Trophoblast cell (in vitro differentiated cells and primary cell): Measurements from ENCODE around the gene FAM219A.

Experiments used
- DNase-seq, 2 donors: peaks; one replicate each; pipeline ENCODE4 v3.0.0-alpha.2; 2016
- H2AFZ ChIP-seq: 2 replicates; pipeline ENCODE4 v1.6.1; 2013; ENCODE audit warnings: low read length, moderate library complexity, mild to moderate bottlenecking; ENCODE audit not compliant: insufficient read depth, poor library complexity
- H2AK5ac ChIP-seq: 2 replicates; pipeline ENCODE4 v1.6.1; 2013; ENCODE audit warnings: mild to moderate bottlenecking, low read length
- H2BK120ac ChIP-seq: 2 replicates; pipeline ENCODE4 v1.6.1; 2013; ENCODE audit warnings: low read length, mild to moderate bottlenecking, moderate library complexity; ENCODE audit not compliant: insufficient read depth, poor library complexity
- H2BK12ac ChIP-seq: 2 replicates; pipeline ENCODE4 v1.6.1; 2013; ENCODE audit warnings: mild to moderate bottlenecking, low read length, moderate library complexity
- H2BK5ac ChIP-seq: 2 replicates; pipeline ENCODE4 v1.6.1; 2013; ENCODE audit warnings: low read length, low read depth, moderate library complexity, mild to moderate bottlenecking; ENCODE audit not compliant: poor library complexity
- H3K14ac ChIP-seq: 2 replicates; pipeline ENCODE4 v1.6.1; 2013; ENCODE audit warnings: mild to moderate bottlenecking, low read length
- H3K18ac ChIP-seq: 2 replicates; pipeline ENCODE4 v1.6.1; 2013; ENCODE audit warnings: mild to moderate bottlenecking, low read length
- H3K23ac ChIP-seq: 2 replicates; pipeline ENCODE4 v1.6.1; 2013; ENCODE audit warnings: low read length
- H3K27ac ChIP-seq: 2 replicates; pipeline ENCODE4 v1.5.1; 2013; ENCODE audit warnings: low read depth, mild to moderate bottlenecking, inconsistent platforms, low read length, moderate library complexity
- H3K27me3 ChIP-seq: 2 replicates; pipeline ENCODE4 v1.6.1; 2013; ENCODE audit warnings: inconsistent platforms, mild to moderate bottlenecking, low read length, moderate library complexity; ENCODE audit not compliant: insufficient read depth
- H3K36me3 ChIP-seq, 2 experiments: 1 replicate in 1 of 2; 2 replicates in 1 of 2; pipeline ENCODE4 v1.6.1; 2013; ENCODE audit warnings: low read length in 2 of 2, mild to moderate bottlenecking in 2 of 2, moderate library complexity in 1 of 2; ENCODE audit not compliant: insufficient read depth in 2 of 2, control insufficient read depth in 1 of 2
- H3K4ac ChIP-seq: 2 replicates; pipeline ENCODE4 v1.6.1; 2013; ENCODE audit warnings: low read depth, mild to moderate bottlenecking, low read length, moderate library complexity
- H3K4me1 ChIP-seq, 2 experiments: 1 replicate in 1 of 2; 2 replicates in 1 of 2; pipeline ENCODE4 v1.6.1; 2013; ENCODE audit warnings: low read length in 2 of 2, mild to moderate bottlenecking in 2 of 2, moderate library complexity in 1 of 2; ENCODE audit not compliant: insufficient read depth in 2 of 2, control insufficient read depth in 1 of 2
- H3K4me2 ChIP-seq: 2 replicates; pipeline ENCODE4 v1.6.1; 2013; ENCODE audit warnings: inconsistent platforms, mild to moderate bottlenecking, low read length, moderate library complexity
- H3K4me3 ChIP-seq: 2 replicates; pipeline ENCODE4 v1.5.1; 2013; ENCODE audit warnings: mild to moderate bottlenecking, low read depth, low read length, inconsistent platforms
- H3K79me1 ChIP-seq: one replicate; pipeline ENCODE4 v1.6.1; 2013; ENCODE audit warnings: low read length
- H3K79me2 ChIP-seq: 2 replicates; pipeline ENCODE4 v1.6.1; 2013; ENCODE audit warnings: low read length, mild to moderate bottlenecking; ENCODE audit not compliant: control insufficient read depth, insufficient read depth, poor library complexity
- H3K9ac ChIP-seq: 2 replicates; pipeline ENCODE4 v1.6.1; 2013; ENCODE audit warnings: mild to moderate bottlenecking, low read length
- H3K9me3 ChIP-seq: 2 replicates; pipeline ENCODE4 v1.6.1; 2013; ENCODE audit warnings: low read depth, mild to moderate bottlenecking, control low read depth, inconsistent platforms, low read length; ENCODE audit not compliant: insufficient read depth
- H4K12ac ChIP-seq: 2 replicates; pipeline ENCODE4 v1.6.1; 2013; ENCODE audit warnings: low read depth, mild to moderate bottlenecking, low read length, moderate library complexity
- H4K8ac ChIP-seq: 2 replicates; pipeline ENCODE4 v1.6.1; 2013; ENCODE audit warnings: low read depth, mild to moderate bottlenecking, low read length, moderate library complexity
- H4K91ac ChIP-seq: one replicate; pipeline ENCODE4 v1.6.1; 2013; ENCODE audit warnings: low read depth, mild to moderate bottlenecking, low read length, moderate library complexity
- WGBS: extraction: QIAGEN DNeasy Blood & Tissue Kit; methylation state at CpG from one replicate; pipeline ENCODE4 v1.1.7; 2013; ENCODE audit warnings: missing lambda C conversion rate; ENCODE audit not compliant: insufficient read length, insufficient coverage; ENCODE audit errors: extremely low coverage; 5-methylcytosine and 5-hydroxymethylcytosine counted together

The FAM219A gene

DNA sequence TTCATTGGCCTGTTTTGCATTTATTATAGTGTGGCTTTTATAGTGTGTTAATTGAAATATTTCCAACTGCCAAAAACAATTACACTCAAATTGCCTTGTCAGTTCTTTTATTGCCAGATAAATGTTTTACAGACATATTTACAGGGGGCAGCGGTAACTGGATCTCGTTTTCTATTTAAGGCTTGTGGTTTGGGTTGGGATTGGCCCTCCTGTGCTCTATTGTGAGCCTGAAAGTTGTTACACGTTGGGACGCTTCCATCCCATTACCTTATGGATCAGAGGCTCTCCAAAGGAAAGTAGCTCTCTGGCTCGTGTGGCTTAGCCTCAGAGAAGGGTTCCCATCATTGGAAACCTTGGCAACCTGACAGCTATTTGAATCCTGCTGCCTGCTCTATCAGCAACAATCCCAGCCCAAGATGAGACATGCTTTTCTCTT lies 21.1 kb upstream of the FAM219A start:
- WGBS: no CpG with 5 or more reads among the region's 5 CpGs
- no peak overlapping the region for H2AFZ ChIP-seq
- H2BK120ac ChIP-seq: no peak overlapping the region
- H3K4ac ChIP-seq: no peak overlapping the region
- H4K91ac ChIP-seq: no peak overlapping the region
- no peaks in the 10 kb centered on the region for H3K27me3 ChIP-seq
- no peak overlapping the region for H4K8ac ChIP-seq
- H3K9me3 ChIP-seq: no peaks in the 10 kb centered on the region
- H3K14ac ChIP-seq: no peak overlapping the region
- no peak overlapping the region for H3K23ac ChIP-seq
- H3K79me1 ChIP-seq: peaks cover 1% of the 10 kb centered on the region
- no peak overlapping the region for H3K4me2 ChIP-seq
- no peaks in the 10 kb centered on the region for H3K4me1 ChIP-seq
- no peak overlapping the region for H3K9ac ChIP-seq
- H3K27ac ChIP-seq: no peak overlapping the region
- DNase-seq: no peak
- no peak overlapping the region for H3K4me3 ChIP-seq
- no peaks in the 10 kb centered on the region for H3K36me3 ChIP-seq
- no peak overlapping the region for H2AK5ac ChIP-seq
- no peaks in the 10 kb centered on the region for H3K79me2 ChIP-seq
- no peak overlapping the region for H2BK12ac ChIP-seq
- H4K12ac ChIP-seq: no peak overlapping the region
- no peak overlapping the region for H3K18ac ChIP-seq
- no peak overlapping the region for H2BK5ac ChIP-seq

- H4K8ac ChIP-seq: no peak overlapping the region
- H3K4ac ChIP-seq: no peak overlapping the region
- H3K4me2 ChIP-seq: no peak overlapping the region
- H3K79me1 ChIP-seq: no peaks in the 10 kb centered on the region
- DNase-seq: no peak
- H3K9me3 ChIP-seq: no peaks in the 10 kb centered on the region
- H3K27ac ChIP-seq: no peak overlapping the region
- no peak overlapping the region for H2AFZ ChIP-seq
- WGBS: no CpG with 5 or more reads among the region's 1 CpG
- no peak overlapping the region for H2BK5ac ChIP-seq
- H3K23ac ChIP-seq: no peak overlapping the region
- H3K9ac ChIP-seq: no peak overlapping the region
- H3K4me1 ChIP-seq: no peaks in the 10 kb centered on the region
- H3K27me3 ChIP-seq: no peaks in the 10 kb centered on the region
- H2BK12ac ChIP-seq: no peak overlapping the region
- no peaks in the 10 kb centered on the region for H3K36me3 ChIP-seq
- H2AK5ac ChIP-seq: no peak overlapping the region
- H3K18ac ChIP-seq: no peak overlapping the region
- H2BK120ac ChIP-seq: no peak overlapping the region
- H4K91ac ChIP-seq: no peak overlapping the region
- H3K79me2 ChIP-seq: no peaks in the 10 kb centered on the region
- H3K14ac ChIP-seq: no peak overlapping the region
- no peak overlapping the region for H3K4me3 ChIP-seq
- no peak overlapping the region for H4K12ac ChIP-seq
These were observed 19.2 kb upstream of the FAM219A start for GRCh38 chr9:34477541-34477940.

GRCh38 chr9:34475097-34475496 lies 16.7 kb upstream of the FAM219A start:
- Histone ChIP-seq H3K4me3 (no peak overlapping the region), H3K14ac (no peak overlapping the region), H3K23ac (no peak overlapping the region), H3K79me1 (no peaks in the 10 kb centered on the region), H2AFZ (no peak overlapping the region), H2AK5ac (no peak overlapping the region), H3K4me1 (no peaks in the 10 kb centered on the region), H3K36me3 (no peaks in the 10 kb centered on the region), H3K4ac (no peak overlapping the region), H3K27ac (no peak overlapping the region), H4K12ac (no peak overlapping the region), H4K91ac (no peak overlapping the region), H3K18ac (no peak overlapping the region), H3K9me3 (no peaks in the 10 kb centered on the region), H2BK12ac (no peak overlapping the region), H3K9ac (no peak overlapping the region), H2BK120ac (no peak overlapping the region), H3K27me3 (no peaks in the 10 kb centered on the region), H2BK5ac (no peak overlapping the region), H4K8ac (no peak overlapping the region), H3K4me2 (no peak overlapping the region), H3K79me2 (no peaks in the 10 kb centered on the region)
- no peak for DNase-seq
- WGBS: no CpG with 5 or more reads among the region's 3 CpGs

DNA sequence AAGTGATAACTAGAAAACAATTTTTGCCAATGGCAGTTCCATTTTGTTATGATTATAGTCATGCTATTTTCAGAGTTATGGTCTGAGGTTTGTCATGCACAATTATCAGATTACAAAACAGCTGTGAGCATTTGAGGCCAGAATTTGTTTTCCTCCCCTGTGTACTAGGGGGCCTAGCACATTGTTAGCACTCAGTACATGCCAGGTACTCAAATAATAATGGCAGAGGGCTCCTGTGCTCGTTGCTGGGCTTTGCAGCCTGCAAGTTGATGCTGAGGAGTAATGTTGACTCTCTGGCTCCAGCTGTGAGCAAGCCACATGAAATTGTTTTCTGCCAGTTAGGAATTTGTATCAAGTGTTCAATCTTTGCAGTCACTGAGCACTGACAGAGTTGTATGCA lies 7.1 kb upstream of the FAM219A start:
- Histone ChIP-seq H2AK5ac (no peak overlapping the region), H3K23ac (no peak overlapping the region), H2BK12ac (no peak overlapping the region), H3K36me3 (no peaks in the 10 kb centered on the region), H4K91ac (no peak overlapping the region), H3K27ac (no peak overlapping the region), H3K9me3 (no peaks in the 10 kb centered on the region), H3K14ac (no peak overlapping the region), H4K12ac (no peak overlapping the region), H3K79me1 (no peaks in the 10 kb centered on the region), H4K8ac (no peak overlapping the region), H3K4me2 (no peak overlapping the region), H3K18ac (no peak overlapping the region), H3K4me1 (no peaks in the 10 kb centered on the region), H2BK5ac (no peak overlapping the region), H3K4me3 (no peak overlapping the region), H3K27me3 (no peaks in the 10 kb centered on the region), H3K9ac (no peak overlapping the region), H2AFZ (no peak overlapping the region), H3K79me2 (no peaks in the 10 kb centered on the region), H3K4ac (no peak overlapping the region), H2BK120ac (no peak overlapping the region)
- no CpG with 5 or more reads among the region's 1 CpG for WGBS
- DNase-seq: no peak
